ENCODE measurements around the gene MAPK10.

GRCh38 chr4:86346320-86346719 is 13.5 kb downstream of the MAPK10 start:
- no peak for TF ChIP-seq CEBPB (IDR thresholded peaks at IDR 0.05)
- TF ChIP-seq, protein P1, sequence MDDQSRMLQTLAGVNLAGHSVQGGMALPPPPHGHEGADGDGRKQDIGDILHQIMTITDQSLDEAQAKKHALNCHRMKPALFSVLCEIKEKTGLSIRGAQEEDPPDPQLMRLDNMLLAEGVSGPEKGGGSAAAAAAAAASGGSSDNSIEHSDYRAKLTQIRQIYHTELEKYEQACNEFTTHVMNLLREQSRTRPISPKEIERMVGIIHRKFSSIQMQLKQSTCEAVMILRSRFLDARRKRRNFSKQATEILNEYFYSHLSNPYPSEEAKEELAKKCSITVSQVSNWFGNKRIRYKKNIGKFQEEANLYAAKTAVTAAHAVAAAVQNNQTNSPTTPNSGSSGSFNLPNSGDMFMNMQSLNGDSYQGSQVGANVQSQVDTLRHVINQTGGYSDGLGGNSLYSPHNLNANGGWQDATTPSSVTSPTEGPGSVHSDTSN (IDR thresholded peaks at IDR 0.05): no peak
- TF ChIP-seq CTCF (IDR thresholded peaks at IDR 0.05): no peak
- TF ChIP-seq, protein P2, sequence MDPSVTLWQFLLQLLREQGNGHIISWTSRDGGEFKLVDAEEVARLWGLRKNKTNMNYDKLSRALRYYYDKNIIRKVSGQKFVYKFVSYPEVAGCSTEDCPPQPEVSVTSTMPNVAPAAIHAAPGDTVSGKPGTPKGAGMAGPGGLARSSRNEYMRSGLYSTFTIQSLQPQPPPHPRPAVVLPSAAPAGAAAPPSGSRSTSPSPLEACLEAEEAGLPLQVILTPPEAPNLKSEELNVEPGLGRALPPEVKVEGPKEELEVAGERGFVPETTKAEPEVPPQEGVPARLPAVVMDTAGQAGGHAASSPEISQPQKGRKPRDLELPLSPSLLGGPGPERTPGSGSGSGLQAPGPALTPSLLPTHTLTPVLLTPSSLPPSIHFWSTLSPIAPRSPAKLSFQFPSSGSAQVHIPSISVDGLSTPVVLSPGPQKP (IDR thresholded peaks at IDR 0.05; ENCODE audit: low read depth, low read length): no peak
- no peak for TF ChIP-seq REST (IDR thresholded peaks at IDR 0.05)
